GM18519 (cell line): Measurements from ENCODE around the gene CDYL.
A peak's percentile ranks its signal among the peaks of the same experiment; 100 is the strongest.
"Not testable (repeated sequence)": the region's sequence is repeated elsewhere in the genome, so short reads cannot be mapped to it uniquely, and the experiment has no call there.

Experiments
- ATAC-seq: cut with Tn5 transposase; IDR thresholded peaks from one replicate; pipeline ENCODE4 v1.9.1; 2021; ENCODE audit warnings: mild to moderate bottlenecking, moderate library complexity; ENCODE audit not compliant: unreplicated experiment, low FRiP score

Gene CDYL

GRCh38 chr6:4979426-4979825 is 203.2 kb downstream of the CDYL start:
- no peak for ATAC-seq

- no peak for ATAC-seq
Measured at GRCh38 chr6:4981761-4982160, 205.6 kb downstream of the CDYL start.

DNA sequence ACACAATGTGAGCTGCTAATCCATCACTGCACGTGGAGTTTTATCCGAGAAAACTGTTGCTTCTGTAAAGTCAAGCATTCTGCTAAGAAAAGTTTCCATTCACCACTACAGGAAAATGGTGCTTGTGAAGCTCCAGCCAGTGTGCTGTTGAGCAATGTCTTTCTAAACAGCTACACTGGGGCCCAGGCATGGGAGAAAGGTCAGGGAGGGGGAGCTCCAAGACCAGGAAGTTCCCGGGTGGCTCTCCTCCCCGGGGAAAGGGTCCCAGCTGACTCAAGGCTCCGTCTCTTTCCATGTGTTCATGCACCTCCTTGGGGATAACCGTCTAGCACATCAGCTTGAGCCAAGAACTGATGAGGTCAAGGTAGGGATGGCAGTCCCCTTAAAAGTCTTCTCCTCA is 207.1 kb downstream of the CDYL start:
- no peak for ATAC-seq

DNA sequence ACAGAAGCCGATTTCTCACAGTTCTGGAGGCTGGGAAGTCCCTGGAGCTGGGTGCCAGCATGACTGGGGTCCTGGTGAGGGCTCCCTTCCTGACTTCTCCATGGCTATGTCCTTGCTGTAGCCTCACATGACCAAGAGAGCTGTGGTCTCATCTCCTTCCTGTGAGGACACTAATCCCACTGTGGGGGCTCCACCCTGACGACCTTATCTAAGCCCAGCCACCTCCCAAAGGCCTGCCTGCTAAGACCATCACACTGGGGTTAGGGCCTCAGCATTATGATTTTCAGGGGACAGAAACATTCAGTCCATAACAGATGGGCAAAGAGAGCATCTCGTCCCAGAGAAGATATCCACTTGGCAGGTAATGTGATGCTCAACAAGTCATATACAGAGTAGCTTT is 210.8 kb downstream of the CDYL start:
- no peak for ATAC-seq

DNA sequence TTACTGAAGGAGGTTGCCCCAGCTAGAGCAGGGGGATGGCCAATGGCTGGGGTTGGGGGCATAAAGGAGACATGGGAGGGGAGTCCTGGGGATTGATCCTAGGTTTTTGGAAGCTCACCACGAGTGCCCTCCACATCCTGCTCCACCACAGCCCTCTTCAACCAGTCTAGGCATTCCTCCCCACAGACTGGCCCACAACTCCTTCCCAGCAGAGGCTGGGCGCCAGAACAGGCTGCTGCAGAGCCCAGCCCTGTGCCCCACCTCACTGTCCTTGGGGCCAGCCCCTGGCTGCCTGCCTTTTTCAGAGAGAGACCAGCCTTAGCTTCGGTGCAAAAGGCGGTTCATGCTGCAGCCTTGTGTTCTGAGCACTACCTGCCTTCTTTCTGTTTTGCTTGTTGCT is 211.2 kb downstream of the CDYL start:
- ATAC-seq, result no peak

DNA sequence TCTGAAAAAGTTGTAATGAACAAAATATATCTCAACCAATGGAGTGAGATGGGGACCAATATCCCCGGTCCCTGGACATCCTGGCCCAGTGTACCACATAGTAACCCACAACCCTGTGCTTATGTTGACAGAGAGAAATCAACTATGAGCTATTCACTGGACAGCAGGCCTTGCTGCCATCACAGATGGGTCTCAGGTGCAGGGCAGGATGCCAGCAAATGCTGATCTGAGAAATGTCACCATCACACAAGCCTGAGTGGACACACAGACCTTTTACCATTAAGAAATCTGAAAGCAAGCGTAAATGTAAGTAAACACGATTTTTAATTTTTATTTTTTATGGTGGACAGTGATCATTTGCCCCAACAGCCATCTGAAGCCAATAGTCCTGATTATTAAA is 218.5 kb downstream of the CDYL start:
- no peak for ATAC-seq

GRCh38 chr6:4997862-4998261 is 221.7 kb downstream of the CDYL start:
- no peak for ATAC-seq

DNA sequence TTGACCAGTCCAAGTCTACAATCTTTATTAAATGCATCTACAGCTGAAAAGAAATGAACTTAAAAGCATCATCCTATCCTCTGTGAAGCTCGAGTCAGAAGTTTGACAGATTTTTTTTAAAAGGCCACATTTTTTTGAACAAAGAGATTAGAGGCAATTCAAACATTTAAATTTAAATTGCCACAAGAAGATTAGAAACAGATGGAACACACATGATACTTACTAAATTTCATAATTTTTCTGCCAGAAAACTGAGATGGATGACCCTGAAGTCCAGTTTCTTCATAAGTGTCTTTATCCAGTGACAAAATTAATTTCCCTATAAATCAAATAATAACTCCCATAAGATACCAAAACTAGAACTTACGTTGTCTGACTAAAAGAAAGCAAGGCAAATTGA is 223.4 kb downstream of the CDYL start:
- ATAC-seq, result no peak

GRCh38 chr6:5003604-5004372 is 227.6 kb downstream of the CDYL start, which contains the start of gene RPP40:
Gene RPP40 (minus strand): TSS chr6:5004037. CDS start chr6:5004002, 35 bp downstream.
- peak; percentile 94 for ATAC-seq

DNA sequence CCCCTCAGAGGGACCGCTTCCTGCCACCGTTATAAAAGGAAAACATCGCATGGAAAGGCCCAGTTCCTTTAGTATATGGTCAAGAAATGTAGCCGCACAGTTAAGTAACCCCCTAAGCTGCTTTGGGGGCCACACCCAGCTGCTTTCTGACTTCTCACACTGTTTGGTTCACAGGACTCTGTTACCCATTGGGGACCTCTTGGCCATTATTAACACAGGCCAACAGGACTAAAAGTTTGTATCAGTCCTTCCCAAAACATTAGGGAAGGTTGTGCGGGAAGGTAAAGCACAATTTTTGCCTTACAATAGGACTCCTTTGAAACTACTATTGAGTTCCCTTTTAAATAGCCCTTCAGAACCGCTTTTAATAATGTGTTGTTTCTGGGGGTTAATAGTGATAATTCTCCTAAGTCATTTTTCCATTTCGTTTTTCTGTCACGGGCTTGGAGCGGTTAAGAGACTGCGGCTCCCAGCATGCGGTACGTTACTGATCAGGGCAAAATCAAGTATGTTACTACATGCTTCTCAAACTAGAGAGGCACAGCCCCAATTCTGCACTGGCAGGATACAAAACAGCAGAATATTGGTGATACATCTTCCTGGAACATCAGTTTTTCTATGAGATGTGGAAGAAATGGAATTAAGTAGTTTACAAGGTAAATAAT is 228.3 kb downstream of the CDYL start:
- ATAC-seq, result no peak

- not testable (repeated sequence) for ATAC-seq
Measured at GRCh38 chr6:5005038-5005433, 228.8 kb downstream of the CDYL start.
